HCT116 (cell line): ENCODE measurements around the gene LRIT3. TPM values are rescaled to one million over a fixed set of nuclear protein-coding genes. Genes with fewer than 3 reads are reported as not detected.

Source experiments
- ATAC-seq: fragments of 200-7000 bp; cut with Tn5 transposase; 2 replicates; pipeline ENCODE4 v1.9.1; 2020; ENCODE audit warnings: mild to moderate bottlenecking, moderate library complexity
- BruUV-seq: library from RNA; stranded (reverse); fragments of 400-500 nt; replicated peaks from 2 replicates; lab custom pipeline; 2021; lab: Mats Ljungman, UMichigan
- CTCF ChIA-PET: fragments of 300-600 bp; sonication (Branson Sonifier 250); formaldehyde crosslinking; loops from one replicate; lab custom pipeline; 2021; ENCODE audit warnings: antibody characterized with exemption; lab: Charles Lee
- POLR2A ChIA-PET: fragments of 300-600, 350-600 bp; sonication (Branson Sonifier 250); formaldehyde crosslinking; loops from one replicate; lab custom pipeline; 2021; ENCODE audit warnings: antibody characterized with exemption; lab: Charles Lee
- RAD21 ChIA-PET, 2 experiments: fragments of 300-600 bp; sonication (Branson Sonifier 250); formaldehyde crosslinking; loops; one replicate each; lab custom pipeline; 2023; ENCODE audit warnings: low total read pairs in 2 of 2; ENCODE audit not compliant: uncharacterized antibody in 2 of 2, unreplicated experiment in 2 of 2, low non-redundant PET in 1 of 2; lab: Charles Lee
- DNase-seq: peaks from one replicate; pipeline ENCODE4 v3.0.0-alpha.2; 2010; ENCODE audit warnings: low read depth, low spot score
- H2AFZ ChIP-seq: fragments of 200-600 bp; shearing (Covaris generic), sonication (generic); 2 replicates; pipeline ENCODE4 v1.6.1; 2017; ENCODE audit warnings: low read depth, mixed run types, mixed read lengths, antibody characterized with exemption, low read length; ENCODE audit not compliant: poor library complexity, severe bottlenecking
- H3K27ac ChIP-seq: 2 replicates; pipeline ENCODE4 v1.5.1; 2012; ENCODE audit warnings: low read depth, low read length
- H3K27me3 ChIP-seq: fragments of 200-600 bp; sonication (generic); 2 replicates; pipeline ENCODE4 v1.6.1; 2016; ENCODE audit warnings: mixed run types, low read length, mixed read lengths; ENCODE audit not compliant: insufficient read depth
- H3K36me3 ChIP-seq, 2 experiments: fragments of 200-500 bp in 1 of 2; fragments of 200-600 bp in 1 of 2; sonication (Bioruptor generic) in 1 of 2; sonication (generic) in 1 of 2; 2 replicates each; pipeline versions ENCODE4 v1.5.1 to v1.6.1; 2014 to 2016; ENCODE audit warnings: low read length in 2 of 2, inconsistent platforms in 1 of 2, mixed read lengths in 1 of 2, mixed run types in 1 of 2; ENCODE audit not compliant: insufficient read depth in 2 of 2, control insufficient read depth in 1 of 2
- H3K4me1 ChIP-seq, 2 experiments: fragments of 200-600 bp in 1 of 2; sonication (generic) in 1 of 2; 2 replicates each; pipeline versions ENCODE4 v1.5.1 to v1.6.1; 2012 to 2017; ENCODE audit warnings: low read length in 2 of 2, inconsistent platforms in 1 of 2, mild to moderate bottlenecking in 1 of 2, mixed read lengths in 1 of 2, mixed run types in 1 of 2, moderate library complexity in 1 of 2; ENCODE audit not compliant: insufficient read depth in 2 of 2, control insufficient read depth in 1 of 2
- H3K4me2 ChIP-seq: fragments of 200-600 bp; sonication (generic); 2 replicates; pipeline ENCODE4 v1.6.1; 2017; ENCODE audit warnings: mixed run types, low read length, mixed read lengths
- H3K4me3 ChIP-seq, 2 experiments: fragments of 200-600 bp in 1 of 2; sonication (generic) in 1 of 2; replicated peaks in 1 of 2; 2 replicates each; pipeline ENCODE4 v1.5.1; 2011 to 2016; ENCODE audit warnings: low read length in 2 of 2, control low read depth in 1 of 2, low read depth in 1 of 2, mild to moderate bottlenecking in 1 of 2, mixed read lengths in 1 of 2, mixed run types in 1 of 2
- H3K79me2 ChIP-seq: fragments of 200-600 bp; sonication (generic); 2 replicates; pipeline ENCODE4 v1.6.1; 2017; ENCODE audit warnings: mild to moderate bottlenecking, mixed run types, low read length, moderate library complexity, mixed read lengths; ENCODE audit not compliant: insufficient read depth
- H3K9ac ChIP-seq: fragments of 200-600 bp; sonication (generic); 2 replicates; pipeline ENCODE4 v1.6.1; 2016; ENCODE audit warnings: low read length, mixed read lengths
- H3K9me2 ChIP-seq: fragments of 200-600 bp; sonication (generic), shearing (Covaris generic); 2 replicates; pipeline ENCODE4 v1.6.1; 2017; ENCODE audit warnings: mixed run types, mild to moderate bottlenecking, moderate library complexity; ENCODE audit not compliant: insufficient read depth
- H3K9me3 ChIP-seq, 2 experiments: fragments of 200-500 bp in 1 of 2; fragments of 200-600 bp in 1 of 2; sonication (Bioruptor generic) in 1 of 2; sonication (generic) in 1 of 2; 2 replicates each; pipeline ENCODE4 v1.6.1; 2014 to 2017; ENCODE audit warnings: low read length in 2 of 2, mixed read lengths in 2 of 2, inconsistent platforms in 1 of 2, low read depth in 1 of 2, mild to moderate bottlenecking in 1 of 2, mixed run types in 1 of 2, moderate library complexity in 1 of 2; ENCODE audit not compliant: control insufficient read depth in 1 of 2, insufficient read depth in 1 of 2
- H4K20me1 ChIP-seq: fragments of 200-600 bp; sonication (generic), shearing (Covaris generic); 2 replicates; pipeline ENCODE4 v1.6.1; 2017; ENCODE audit warnings: mixed run types, mild to moderate bottlenecking, moderate library complexity; ENCODE audit not compliant: insufficient read depth
- CBX3 ChIP-seq: IDR thresholded peaks from 2 replicates; pipeline ENCODE4 v1.6.1; 2012; ENCODE audit warnings: low read depth
- CTCF ChIP-seq, 3 experiments: fragments of 200-600 bp in 1 of 3; sonication (generic) in 1 of 3; IDR thresholded peaks in 2 of 3; conservative IDR thresholded peaks in 1 of 3; 2 replicates each; pipeline ENCODE4 v1.5.1; 2012 to 2017; ENCODE audit warnings: low read depth in 2 of 3, low read length in 2 of 3, antibody characterized with exemption in 1 of 3, borderline replicate concordance in 1 of 3, control low read depth in 1 of 3, mild to moderate bottlenecking in 1 of 3, mixed read lengths in 1 of 3, mixed run types in 1 of 3, moderate library complexity in 1 of 3; ENCODE audit not compliant: insufficient read depth in 1 of 3
- EGR1 ChIP-seq: IDR thresholded peaks from 2 replicates; pipeline ENCODE4 v1.6.1; 2012; ENCODE audit warnings: low read depth
- ELF1 ChIP-seq: IDR thresholded peaks from 2 replicates; pipeline ENCODE4 v1.6.1; 2012; ENCODE audit warnings: low read depth, borderline replicate concordance
- EZH2 ChIP-seq: fragments of 200-600 bp; sonication (generic); IDR thresholded peaks from 2 replicates; pipeline ENCODE4 v1.6.1; 2017; ENCODE audit warnings: antibody characterized with exemption, mixed run types
- EZH2phosphoT487 ChIP-seq: fragments of 200-600 bp; IDR thresholded peaks from 2 replicates; pipeline ENCODE4 v1.6.1; 2018; ENCODE audit warnings: antibody characterized with exemption, borderline replicate concordance
- POLR2A ChIP-seq: IDR thresholded peaks from 2 replicates; pipeline ENCODE4 v1.7.0; 2011; ENCODE audit warnings: borderline replicate concordance; ENCODE audit not compliant: insufficient read depth, insufficient read length; ENCODE audit errors: extremely low read depth
- RAD21 ChIP-seq: IDR thresholded peaks from 2 replicates; pipeline ENCODE4 v1.6.1; 2012; ENCODE audit warnings: low read depth, mild to moderate bottlenecking
- REST ChIP-seq: IDR thresholded peaks from 2 replicates; pipeline ENCODE4 v1.6.1; 2012; ENCODE audit warnings: low read depth
- SIN3A ChIP-seq: IDR thresholded peaks from 2 replicates; pipeline ENCODE4 v1.6.1; 2012; ENCODE audit warnings: low read depth
- SRF ChIP-seq: IDR thresholded peaks from 2 replicates; pipeline ENCODE4 v1.6.1; 2012; ENCODE audit warnings: low read depth
- TCF7L2 ChIP-seq: IDR thresholded peaks from 2 replicates; pipeline ENCODE4 v1.7.0; 2011; ENCODE audit warnings: borderline replicate concordance, inconsistent platforms; ENCODE audit not compliant: insufficient read depth, insufficient read length; ENCODE audit errors: extremely low read depth
- YY1 ChIP-seq: IDR thresholded peaks from 2 replicates; pipeline ENCODE4 v1.6.1; 2011; ENCODE audit warnings: low read length, low read depth, moderate library complexity, mild to moderate bottlenecking; ENCODE audit not compliant: insufficient replicate concordance; ENCODE audit errors: extremely low read depth
- ZFX ChIP-seq: fragments of 450-650 bp; IDR thresholded peaks from 2 replicates; pipeline ENCODE4 v1.6.1; 2017
- intact Hi-C: fragments of 100-400 bp; cut with micrococcal nuclease; formaldehyde crosslinking; loops from 2 replicates; pipeline ENCODE4 v1.10.0; 2022
- total RNA-seq: library from RNA; stranded (reverse); gene quantifications from one replicate; pipeline ENCODE4 v1.2.1, GENCODE V29; 2021; ENCODE audit not compliant: unreplicated experiment

LRIT3 gene
- total RNA-seq, 1 experiment from 2014 or later: 0.47 TPM

- TF ChIP-seq REST: no peak
- no peak for TF ChIP-seq TCF7L2
- TF ChIP-seq EZH2phosphoT487: no peak
- TF ChIP-seq, all 23 proteins: peak for 3
Measured at GRCh38 chr4:109803924-109804571, 43.9 kb upstream of the LRIT3 start (continued).

- no peaks in the 10 kb centered on the region for H3K9me2 ChIP-seq
- H3K4me3 ChIP-seq: no peak overlapping the region
- no peak overlapping the region for H3K27ac ChIP-seq
- TF ChIP-seq CTCF (IDR thresholded peaks at IDR 0.05 in 2 of 3, conservative IDR thresholded peaks at IDR 0.05 in 1 of 3; ENCODE audit: borderline replicate concordance in 1 of 3, insufficient read depth in 1 of 3, low read depth in 2 of 3, low read length in 2 of 3): no peak
- no peak for TF ChIP-seq SIN3A
- no peak for TF ChIP-seq SRF
- no peak for TF ChIP-seq EGR1
- TF ChIP-seq EZH2: no peak
- TF ChIP-seq POLR2A: no peak
- no peak for TF ChIP-seq RAD21
- no peak for TF ChIP-seq ZFX
- TF ChIP-seq EZH2phosphoT487: no peak
- TF ChIP-seq YY1: no peak
- TF ChIP-seq ELF1: no peak
- TF ChIP-seq CBX3: no peak
- no peak for TF ChIP-seq REST
- DNase-seq (no peak), ATAC-seq (no peak)
- CTCF ChIA-PET: no interaction called here
- H2AFZ ChIP-seq: no peak overlapping the region
- peaks cover 1 to 3% of the 10 kb centered on the region in 2 experiments; a peak in 3 of 4 replicates for H3K4me1 ChIP-seq
- no peak overlapping the region for H3K9ac ChIP-seq
- intact Hi-C loops: no loop called here
- no peaks in the 10 kb centered on the region for H4K20me1 ChIP-seq
- H3K9me3 ChIP-seq: no peaks in the 10 kb centered on the region
- H3K27me3 ChIP-seq: no peaks in the 10 kb centered on the region
- RAD21 ChIA-PET: no interaction called here
- POLR2A ChIA-PET: no interaction called here
- no peaks in the 10 kb centered on the region for H3K79me2 ChIP-seq
- no peaks in the 10 kb centered on the region for H3K36me3 ChIP-seq
- H3K4me2 ChIP-seq: no peak overlapping the region
- BruUV-seq: no TSS peak
Measured at GRCh38 chr4:109809655-109810054, 38.3 kb upstream of the LRIT3 start.
